Measurements from ENCODE around the gene NRCAM.

- TF ChIP-seq, protein P1, sequence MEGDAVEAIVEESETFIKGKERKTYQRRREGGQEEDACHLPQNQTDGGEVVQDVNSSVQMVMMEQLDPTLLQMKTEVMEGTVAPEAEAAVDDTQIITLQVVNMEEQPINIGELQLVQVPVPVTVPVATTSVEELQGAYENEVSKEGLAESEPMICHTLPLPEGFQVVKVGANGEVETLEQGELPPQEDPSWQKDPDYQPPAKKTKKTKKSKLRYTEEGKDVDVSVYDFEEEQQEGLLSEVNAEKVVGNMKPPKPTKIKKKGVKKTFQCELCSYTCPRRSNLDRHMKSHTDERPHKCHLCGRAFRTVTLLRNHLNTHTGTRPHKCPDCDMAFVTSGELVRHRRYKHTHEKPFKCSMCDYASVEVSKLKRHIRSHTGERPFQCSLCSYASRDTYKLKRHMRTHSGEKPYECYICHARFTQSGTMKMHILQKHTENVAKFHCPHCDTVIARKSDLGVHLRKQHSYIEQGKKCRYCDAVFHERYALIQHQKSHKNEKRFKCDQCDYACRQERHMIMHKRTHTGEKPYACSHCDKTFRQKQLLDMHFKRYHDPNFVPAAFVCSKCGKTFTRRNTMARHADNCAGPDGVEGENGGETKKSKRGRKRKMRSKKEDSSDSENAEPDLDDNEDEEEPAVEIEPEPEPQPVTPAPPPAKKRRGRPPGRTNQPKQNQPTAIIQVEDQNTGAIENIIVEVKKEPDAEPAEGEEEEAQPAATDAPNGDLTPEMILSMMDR (IDR thresholded peaks at IDR 0.05), result no peak
- no peak for TF ChIP-seq POLR2A (IDR thresholded peaks at IDR 0.05)
- no peak for TF ChIP-seq EP300 (IDR thresholded peaks at IDR 0.05)
Measured at GRCh38 chr7:108188724-108189123, 267.5 kb downstream of the NRCAM start.

All from sigmoid colon (tissue), 4 donors.